Stimulated activated CD4-positive, alpha-beta T cell treated with anti-CD3 and anti-CD28 coated beads, Interleukin-12 subunit alpha, Interleukin-12 subunit beta, amount 100 ng/mL, for 24 hours (primary cell): ENCODE results near the gene PGM3.

ENCODE experiments used
- DNase-seq, 2 experiments: peaks; one replicate each; pipeline ENCODE4 v3.0.0-alpha.2; 2020; ENCODE audit warnings: low read depth in 2 of 2

The PGM3 gene

GRCh38 chr6:83119742-83120300 lies 73.2 kb downstream of the PGM3 start:
- DNase-seq = no peak

- DNase-seq = no peak
These were observed 75.3 kb downstream of the PGM3 start for GRCh38 chr6:83117802-83118201.
